ENCODE data around the gene TMEM94.
"Not testable (repeated sequence)": the region's sequence is repeated elsewhere in the genome, so short reads cannot be mapped to it uniquely, and the experiment has no call there.

TMEM94 gene

DNA sequence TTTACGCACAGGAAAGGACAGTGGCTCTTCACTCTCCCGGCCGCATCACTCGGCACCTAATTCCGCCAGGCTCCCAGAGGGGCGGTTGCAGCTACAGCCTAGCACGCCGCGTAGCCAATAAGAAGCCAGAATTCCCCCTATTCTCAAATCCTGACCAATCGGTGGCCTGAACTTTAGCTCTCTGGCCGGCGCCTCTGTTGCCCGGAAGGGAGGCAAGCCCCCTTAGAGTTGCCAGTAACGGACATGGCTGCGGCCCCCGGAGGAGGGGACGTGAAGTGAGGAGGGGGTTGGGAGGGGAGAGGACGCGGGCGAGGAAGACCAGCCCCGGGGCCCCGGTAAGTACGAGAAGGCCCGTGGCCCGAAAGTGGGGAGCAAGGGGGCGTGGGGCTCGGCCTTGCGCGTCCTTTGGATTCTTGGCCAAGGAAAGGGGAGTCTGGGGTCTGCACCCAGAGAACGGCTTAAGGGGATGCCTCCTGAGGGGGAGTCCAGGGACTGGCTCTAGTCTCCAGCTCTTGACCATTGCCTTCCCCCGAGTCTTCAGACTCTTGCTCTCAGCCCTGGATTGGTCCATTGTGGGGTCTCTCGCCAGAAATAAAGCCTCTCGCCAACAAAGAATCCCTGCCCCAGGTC lies at the start of gene TMEM94:
Gene TMEM94, plus strand, starts transcription at position 219 of the 630 bp plus-strand sequence. CDS start 15,271 bp downstream, outside the sequence.
- DNase-seq (ENCODE audit: low read depth in 2 of 2) = peak; percentile 73 to 82

GRCh38 chr17:75407655-75408352 lies 48.6 kb upstream of the TMEM94 start:
- DNase-seq (ENCODE audit: low read depth in 2 of 2) = no peak

- DNase-seq (ENCODE audit: low read depth in 2 of 2) = no peak
Measured at GRCh38 chr17:75410141-75410540, 46.3 kb upstream of the TMEM94 start.

DNA sequence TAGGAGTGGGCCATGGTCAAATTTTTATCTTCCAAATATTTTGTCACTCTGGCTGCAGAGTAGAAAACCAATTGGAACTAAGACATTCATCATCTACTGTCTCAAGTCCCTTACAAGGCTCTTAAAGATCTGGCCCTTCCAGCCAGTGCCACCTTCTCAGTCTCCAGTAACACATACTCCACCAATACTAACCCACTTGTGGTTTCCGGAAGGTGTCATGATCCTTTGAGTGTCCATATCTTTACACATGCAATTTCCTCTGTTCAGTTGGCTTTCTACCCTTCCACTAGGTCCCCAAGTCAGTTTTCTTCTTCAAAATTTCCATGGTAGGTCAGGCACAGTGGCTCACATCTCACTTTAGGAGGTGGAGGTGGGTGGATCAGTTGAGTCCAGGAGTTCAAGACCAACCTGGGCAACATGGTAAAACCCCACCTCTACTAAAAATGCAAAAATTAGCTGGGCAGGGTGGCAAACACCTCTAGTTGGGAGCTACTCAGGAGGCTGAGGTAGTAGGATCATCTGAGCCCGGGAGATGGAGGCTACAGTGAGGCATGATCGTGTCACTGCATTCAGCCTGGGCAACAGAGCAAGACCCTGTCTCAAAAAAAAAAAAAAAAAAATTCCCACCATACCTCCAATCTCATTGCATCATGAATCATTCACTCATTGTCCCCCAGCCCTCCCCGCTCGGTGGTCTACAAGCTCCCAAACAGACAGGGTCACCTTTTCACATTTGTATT lies 44.9 kb upstream of the TMEM94 start:
- no peak for DNase-seq (ENCODE audit: low read depth in 2 of 2)

GRCh38 chr17:75412455-75413317 lies 43.7 kb upstream of the TMEM94 start:
- DNase-seq (ENCODE audit: low read depth in 2 of 2) = peak; percentile 34 to 55

DNA sequence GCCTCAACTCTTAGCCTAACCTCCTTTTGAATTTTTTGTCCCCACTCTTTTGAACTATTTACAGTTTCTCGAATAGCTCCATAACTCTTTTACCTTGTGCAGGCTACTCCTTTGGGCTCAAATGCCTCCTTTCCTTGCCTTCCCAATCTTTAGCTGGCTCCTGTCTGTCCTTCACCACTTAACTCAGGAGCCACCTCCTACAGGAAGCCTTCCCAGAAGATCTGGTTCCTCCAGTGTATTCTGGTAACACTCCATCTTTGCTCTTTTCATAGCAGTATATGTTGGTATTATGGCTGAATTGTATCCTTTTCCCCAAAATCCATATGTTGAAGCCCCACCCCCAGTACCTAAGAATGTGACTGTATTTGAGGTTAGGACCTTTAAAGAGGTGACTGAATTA lies 41.9 kb upstream of the TMEM94 start:
- DNase-seq (ENCODE audit: low read depth in 2 of 2) = no peak

DNA sequence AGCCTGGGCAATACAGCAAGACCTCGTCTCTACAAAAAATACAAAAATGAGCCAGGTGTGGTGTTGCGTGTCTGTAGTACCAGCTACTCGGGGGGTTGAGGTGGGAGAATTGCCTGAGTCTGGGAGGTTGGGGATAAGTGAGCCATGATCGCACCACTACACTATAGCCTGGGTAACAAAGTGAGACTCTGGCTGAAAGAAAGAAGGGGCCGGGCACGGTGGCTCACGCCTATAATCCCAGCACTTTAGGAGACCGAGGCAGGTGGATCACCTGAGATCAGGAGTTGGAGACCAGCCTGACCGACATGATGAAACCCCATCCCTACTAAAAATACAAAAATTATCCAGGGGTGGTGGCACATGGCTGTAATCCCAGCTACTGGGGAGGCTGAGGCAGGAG lies 40.4 kb upstream of the TMEM94 start:
- DNase-seq (ENCODE audit: low read depth in 2 of 2) = no peak

DNA sequence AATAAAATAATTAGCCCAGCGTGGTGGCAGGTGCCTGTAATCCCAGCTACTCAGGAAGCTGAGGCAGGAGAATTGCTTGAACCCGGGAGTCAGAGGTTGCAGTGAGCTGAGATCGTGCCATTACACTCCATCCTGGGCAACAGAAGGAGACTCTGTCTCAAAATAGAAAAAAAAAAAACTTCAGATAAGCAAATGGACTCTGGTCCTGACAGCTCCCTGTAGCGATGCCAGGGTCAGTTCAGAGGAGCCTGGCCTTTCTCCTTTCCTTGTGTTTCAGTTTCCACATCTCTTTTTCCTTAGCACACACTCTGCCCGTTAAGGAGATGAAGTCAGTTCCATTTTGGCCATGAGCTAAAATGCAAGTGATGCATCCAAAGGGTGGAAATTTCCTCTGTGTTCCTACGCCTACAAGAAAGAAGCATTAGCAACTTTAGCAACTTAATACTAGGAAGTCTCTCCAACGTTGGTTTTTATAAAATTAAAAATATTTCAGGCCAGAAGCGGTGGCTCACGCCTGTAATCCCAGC lies 39.3 kb upstream of the TMEM94 start:
- DNase-seq (ENCODE audit: low read depth in 2 of 2) = no peak

DNA sequence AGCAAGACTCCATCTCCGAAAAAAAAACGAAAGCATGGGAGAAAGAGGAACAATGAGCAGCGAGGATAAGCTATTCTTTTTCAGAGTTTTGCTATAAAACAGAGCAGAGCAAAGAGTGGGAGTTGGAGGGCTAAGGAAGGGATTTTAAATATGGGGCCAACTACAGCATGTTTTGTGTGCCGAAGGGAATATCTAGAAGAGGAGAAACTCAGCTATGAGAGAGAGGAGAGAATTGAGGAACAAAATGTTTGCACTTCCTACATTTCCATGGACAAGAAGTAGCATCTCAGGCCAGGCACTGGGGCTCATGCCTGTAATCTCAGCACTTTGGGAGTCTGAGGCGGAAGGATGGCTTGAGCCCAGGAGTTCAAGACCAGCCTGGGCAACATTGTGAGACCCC lies 37.9 kb upstream of the TMEM94 start:
- DNase-seq (ENCODE audit: low read depth in 2 of 2) = no peak

GRCh38 chr17:75428543-75429469 lies 27.6 kb upstream of the TMEM94 start:
- no peak for DNase-seq (ENCODE audit: low read depth in 2 of 2)

- DNase-seq (ENCODE audit: low read depth in 2 of 2) = no peak
Measured at GRCh38 chr17:75430159-75430974, 26.1 kb upstream of the TMEM94 start.

DNA sequence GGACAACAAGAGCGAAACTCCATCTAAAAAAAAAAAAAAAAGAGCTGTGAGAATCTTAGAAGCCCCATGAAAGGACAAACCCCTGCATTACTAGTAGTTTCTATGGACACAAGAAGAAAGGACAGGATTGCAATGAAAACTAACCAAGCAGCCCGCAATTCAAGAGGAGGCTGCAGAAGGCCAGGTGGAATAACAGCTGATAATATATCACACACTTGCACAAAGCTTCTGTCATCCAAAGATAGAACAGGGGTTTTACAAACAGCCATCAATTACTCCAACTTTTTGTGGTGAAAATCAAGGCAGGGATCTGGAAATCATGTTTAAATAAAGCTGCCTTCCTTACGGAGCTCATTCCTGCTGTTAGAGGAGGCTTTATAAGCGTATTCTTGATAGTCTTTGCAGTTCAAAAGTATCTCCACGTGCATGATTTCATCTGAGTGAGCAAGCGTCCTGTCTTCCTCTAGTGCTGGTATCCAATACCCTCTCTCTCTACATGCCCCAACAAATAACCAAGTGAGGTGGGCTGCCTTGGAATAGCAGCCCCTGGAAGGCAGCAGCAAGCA lies 23.1 kb upstream of the TMEM94 start:
- no peak for DNase-seq (ENCODE audit: low read depth in 2 of 2)

DNA sequence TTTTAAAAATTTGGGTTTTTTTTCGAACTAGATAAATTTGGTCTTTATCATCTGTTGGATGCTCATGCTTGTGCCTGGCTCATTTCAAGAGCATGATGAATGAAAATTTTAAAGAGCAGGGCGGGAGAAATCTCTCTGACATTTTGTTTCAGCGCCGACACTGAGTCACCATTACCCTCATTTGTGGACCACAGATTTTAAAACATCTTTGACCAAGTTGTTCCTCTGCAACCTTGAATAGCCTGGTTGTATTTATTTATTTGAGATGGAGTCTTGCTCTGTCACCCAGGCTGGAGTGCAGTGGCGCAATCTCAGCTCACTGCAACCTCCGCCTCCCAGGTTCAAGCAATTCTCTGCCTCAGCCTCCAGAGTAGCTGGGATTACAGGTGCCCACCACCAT lies 22.0 kb upstream of the TMEM94 start:
- DNase-seq (ENCODE audit: low read depth in 2 of 2) = not testable (repeated sequence)

DNA sequence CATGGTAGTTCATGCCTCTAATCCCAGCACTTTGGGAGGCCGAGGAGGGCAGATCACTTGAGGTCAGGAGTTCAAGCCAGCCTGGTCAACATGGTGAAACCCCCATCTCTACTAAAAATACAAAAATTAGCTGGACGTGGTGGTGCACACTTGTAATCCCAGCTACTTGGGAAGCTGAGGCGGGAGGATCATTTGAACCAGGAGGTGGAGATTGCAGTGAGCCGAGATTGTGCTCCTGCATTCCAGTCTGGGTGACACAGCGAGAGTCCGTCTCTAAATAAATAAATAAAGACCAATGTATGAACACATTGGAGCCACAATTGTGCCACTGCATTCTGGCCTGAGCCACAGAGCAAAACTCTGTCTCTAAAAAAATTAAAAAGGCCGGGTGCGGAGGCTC lies 19.0 kb upstream of the TMEM94 start:
- DNase-seq (ENCODE audit: low read depth in 2 of 2) = not testable (repeated sequence)

GRCh38 chr17:75439287-75439686 lies 17.1 kb upstream of the TMEM94 start:
- no peak for DNase-seq (ENCODE audit: low read depth in 2 of 2)

- DNase-seq (ENCODE audit: low read depth in 2 of 2) = no peak
Measured at GRCh38 chr17:75440738-75441448, 15.5 kb upstream of the TMEM94 start.

DNA sequence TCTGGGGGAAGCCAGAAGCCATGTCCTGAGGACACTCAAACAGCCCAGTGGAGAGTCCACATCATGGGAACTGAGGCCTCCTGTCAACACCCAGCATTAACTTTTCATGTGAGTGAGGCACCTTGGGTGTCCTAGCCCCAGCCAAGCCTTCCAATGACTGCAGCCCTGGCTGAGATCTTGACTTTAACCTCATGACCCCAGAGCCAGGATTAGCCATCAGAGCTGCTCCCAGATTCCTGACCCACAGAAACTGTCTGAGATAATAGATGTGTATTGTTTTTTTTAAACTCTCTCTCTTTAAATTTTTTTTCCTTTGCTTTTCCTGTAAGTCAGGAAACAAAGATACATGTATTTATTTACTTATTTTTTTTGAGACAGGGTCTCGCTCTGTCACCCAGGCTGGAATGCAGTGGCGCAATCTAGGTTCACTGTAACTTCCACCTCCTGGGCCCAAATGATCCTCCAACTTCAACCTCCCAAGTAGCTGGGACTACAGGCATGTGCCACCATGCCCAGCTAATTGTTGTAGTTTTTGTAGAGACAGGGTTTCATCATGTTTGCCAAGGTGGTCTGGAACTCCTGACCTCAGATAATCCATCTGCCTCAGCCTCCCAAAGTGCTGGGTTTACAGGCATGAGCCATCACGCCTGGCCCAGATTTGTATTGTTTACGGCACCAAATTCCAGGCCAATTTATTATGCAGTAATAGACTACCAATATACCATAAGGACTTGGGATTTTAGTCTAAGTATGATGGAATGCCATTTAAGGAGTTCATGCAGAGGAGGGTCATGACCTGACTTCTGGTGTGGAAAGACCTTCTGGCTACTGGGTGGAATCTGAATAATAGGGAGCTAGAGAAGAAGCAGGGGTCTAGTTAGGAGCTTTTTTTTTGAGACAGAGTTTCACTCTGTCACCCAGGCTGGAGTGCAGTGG lies 14.0 kb upstream of the TMEM94 start:
- no peak for DNase-seq (ENCODE audit: low read depth in 2 of 2)

DNA sequence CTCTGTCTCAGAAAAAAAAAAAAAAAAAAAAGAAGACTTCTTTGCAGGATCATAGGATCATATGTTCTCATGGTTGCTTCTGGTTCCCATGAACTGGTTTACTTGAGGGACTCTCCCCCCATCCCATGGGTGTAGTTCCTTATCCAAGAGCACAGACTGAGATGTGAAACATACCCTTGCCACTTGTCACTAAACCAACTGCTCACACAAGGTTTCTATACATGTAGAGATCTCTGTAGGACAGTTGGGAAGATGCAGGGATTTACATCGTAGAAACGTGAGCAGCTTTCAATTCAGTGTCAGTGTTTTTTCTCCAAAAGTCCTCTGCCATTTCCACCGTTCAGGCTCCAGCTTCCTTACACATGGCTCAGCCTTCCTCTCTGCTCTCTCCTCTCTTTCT lies 11.1 kb upstream of the TMEM94 start:
- DNase-seq (ENCODE audit: low read depth in 2 of 2) = no peak

All from stimulated activated CD8-positive, alpha-beta memory T cell treated with anti-CD3 and anti-CD28 coated beads, Interleukin-2, amount 100 ng/mL, for 1 hour (primary cell).